ENCODE results near the gene HENMT1. TPM values are rescaled to one million over a fixed set of nuclear protein-coding genes. Genes with fewer than 3 reads are reported as not detected.
"Not testable (repeated sequence)": the region's sequence is repeated elsewhere in the genome, so short reads cannot be mapped to it uniquely, and the experiment has no call there.

Gene HENMT1
- total RNA-seq, 2 experiments from 2014 or later, result 6.3 to 8.2 TPM

GRCh38 chr1:108670131-108670773 lies 9.4 kb upstream of the HENMT1 start:
- Histone ChIP-seq H3K27me3 (ENCODE audit: control insufficient read depth in 1 of 2, insufficient read depth in 2 of 2, low read length in 2 of 2) (no peaks in the 10 kb centered on the region), H3K4me1 (ENCODE audit: insufficient read depth, low read length) (peaks cover 10% of the 10 kb centered on the region), H3K36me3 (ENCODE audit: insufficient read depth, low read length) (no peaks in the 10 kb centered on the region), H3K9me3 (ENCODE audit: control insufficient read depth in 1 of 2, insufficient read depth in 1 of 2, low read length in 2 of 2) (no peaks in the 10 kb centered on the region), H3K4me3 (ENCODE audit: low read length) (no peak overlapping the region), H3K27ac (ENCODE audit: low read depth in 1 of 2, low read length in 2 of 2) (no peak overlapping the region)
- Mint-ChIP-seq H3K4me1 (ENCODE audit: low read depth) (no peaks in the 10 kb centered on the region), H3K36me3 (ENCODE audit: low read depth) (no peaks in the 10 kb centered on the region), H3K27me3 (no peaks in the 10 kb centered on the region), H3K27ac (no peak overlapping the region), H3K9me3 (no peaks in the 10 kb centered on the region), H3K4me3 (no peak overlapping the region)
- intact Hi-C loops (cut with DNase I, micrococcal nuclease), result no loop called here
- TF ChIP-seq, protein P1, sequence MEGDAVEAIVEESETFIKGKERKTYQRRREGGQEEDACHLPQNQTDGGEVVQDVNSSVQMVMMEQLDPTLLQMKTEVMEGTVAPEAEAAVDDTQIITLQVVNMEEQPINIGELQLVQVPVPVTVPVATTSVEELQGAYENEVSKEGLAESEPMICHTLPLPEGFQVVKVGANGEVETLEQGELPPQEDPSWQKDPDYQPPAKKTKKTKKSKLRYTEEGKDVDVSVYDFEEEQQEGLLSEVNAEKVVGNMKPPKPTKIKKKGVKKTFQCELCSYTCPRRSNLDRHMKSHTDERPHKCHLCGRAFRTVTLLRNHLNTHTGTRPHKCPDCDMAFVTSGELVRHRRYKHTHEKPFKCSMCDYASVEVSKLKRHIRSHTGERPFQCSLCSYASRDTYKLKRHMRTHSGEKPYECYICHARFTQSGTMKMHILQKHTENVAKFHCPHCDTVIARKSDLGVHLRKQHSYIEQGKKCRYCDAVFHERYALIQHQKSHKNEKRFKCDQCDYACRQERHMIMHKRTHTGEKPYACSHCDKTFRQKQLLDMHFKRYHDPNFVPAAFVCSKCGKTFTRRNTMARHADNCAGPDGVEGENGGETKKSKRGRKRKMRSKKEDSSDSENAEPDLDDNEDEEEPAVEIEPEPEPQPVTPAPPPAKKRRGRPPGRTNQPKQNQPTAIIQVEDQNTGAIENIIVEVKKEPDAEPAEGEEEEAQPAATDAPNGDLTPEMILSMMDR (IDR thresholded peaks at IDR 0.05), result no peak
- no peak for DNase-seq
- no peak for ATAC-seq (ENCODE audit: poor library complexity)
- ChIA-PET POLR2A (interaction anchor here (1.5 to 2.2 kb wide), 2 partner anchors 9 to 22 kb away, joined by 4 to 11 read pairs; partner anchors contain the start of genes HENMT1 and PRPF38B), CTCF (no interaction called here)

GRCh38 chr1:108669679-108670078 lies 8.8 kb upstream of the HENMT1 start:
- ChIA-PET CTCF (interaction anchor here (0.7 kb wide), 1 partner anchor 22 kb away, joined by 4 read pairs; no protein-coding TSS in a partner anchor), POLR2A (interaction anchor here (1.2 to 2.2 kb wide), 3 partner anchors 9 to 23 kb away, joined by 4 to 11 read pairs (median 5); partner anchors contain the start of genes HENMT1 and PRPF38B)
- Histone ChIP-seq H3K4me1 (ENCODE audit: insufficient read depth, low read length) (peaks cover 10% of the 10 kb centered on the region), H3K27me3 (ENCODE audit: control insufficient read depth in 1 of 2, insufficient read depth in 2 of 2, low read length in 2 of 2) (no peaks in the 10 kb centered on the region), H3K4me3 (ENCODE audit: low read length) (no peak overlapping the region), H3K9me3 (ENCODE audit: control insufficient read depth in 1 of 2, insufficient read depth in 1 of 2, low read length in 2 of 2) (no peaks in the 10 kb centered on the region), H3K36me3 (ENCODE audit: insufficient read depth, low read length) (no peaks in the 10 kb centered on the region), H3K27ac (ENCODE audit: low read depth in 1 of 2, low read length in 2 of 2) (no peak overlapping the region)
- no peak overlapping the region for H3K4me3 Mint-ChIP-seq
- intact Hi-C loops (cut with DNase I, micrococcal nuclease), result no loop called here
- no peak overlapping the region for H3K27ac Mint-ChIP-seq
- DNase-seq (no peak), ATAC-seq (ENCODE audit: poor library complexity) (no peak)
- no peaks in the 10 kb centered on the region for H3K9me3 Mint-ChIP-seq
- no peaks in the 10 kb centered on the region for H3K27me3 Mint-ChIP-seq
- no peaks in the 10 kb centered on the region for H3K36me3 Mint-ChIP-seq (ENCODE audit: low read depth)
- no peaks in the 10 kb centered on the region for H3K4me1 Mint-ChIP-seq (ENCODE audit: low read depth)
- TF ChIP-seq, protein P1 (IDR thresholded peaks at IDR 0.05), result no peak

DNA sequence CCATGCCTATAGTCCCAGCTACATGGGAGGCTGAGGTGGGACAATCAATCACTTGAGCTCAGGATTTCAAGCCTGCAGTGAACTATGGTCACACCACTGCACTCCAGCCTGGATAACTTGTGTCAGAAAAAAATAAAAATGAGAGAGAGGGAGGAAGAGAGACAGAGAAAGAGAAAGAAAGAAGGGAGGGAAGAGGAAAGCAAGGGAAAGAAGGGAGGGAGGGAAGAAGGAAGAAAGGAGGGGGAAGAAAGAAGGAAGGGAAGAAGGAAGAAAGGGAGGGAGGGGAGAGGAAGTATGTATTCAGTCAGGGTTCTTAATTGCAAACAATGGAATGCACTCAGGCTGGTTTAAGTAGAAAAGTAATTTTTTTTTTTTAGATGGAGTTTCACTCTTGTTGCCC lies 7.9 kb upstream of the HENMT1 start:
- Histone ChIP-seq H3K4me3 (ENCODE audit: low read length) (no peak overlapping the region), H3K36me3 (ENCODE audit: insufficient read depth, low read length) (no peaks in the 10 kb centered on the region), H3K9me3 (ENCODE audit: control insufficient read depth in 1 of 2, insufficient read depth in 1 of 2, low read length in 2 of 2) (no peaks in the 10 kb centered on the region), H3K27me3 (ENCODE audit: control insufficient read depth in 1 of 2, insufficient read depth in 2 of 2, low read length in 2 of 2) (no peaks in the 10 kb centered on the region), H3K27ac (ENCODE audit: low read depth in 1 of 2, low read length in 2 of 2) (no peak overlapping the region), H3K4me1 (ENCODE audit: insufficient read depth, low read length) (peaks cover 10% of the 10 kb centered on the region)
- H3K9me3 Mint-ChIP-seq, result no peaks in the 10 kb centered on the region
- H3K4me1 Mint-ChIP-seq (ENCODE audit: low read depth), result no peaks in the 10 kb centered on the region
- DNase-seq, result no peak
- POLR2A ChIA-PET, result interaction anchor here (1.2 to 1.5 kb wide), 2 partner anchors 22 to 24 kb away, joined by 4 to 5 read pairs; partner anchors contain the start of gene PRPF38B
- no peak overlapping the region for H3K4me3 Mint-ChIP-seq
- TF ChIP-seq, protein P1 (IDR thresholded peaks at IDR 0.05), result no peak
- intact Hi-C loops (cut with DNase I, micrococcal nuclease), result no loop called here
- ATAC-seq (ENCODE audit: poor library complexity), result no peak
- H3K27ac Mint-ChIP-seq, result no peak overlapping the region
- CTCF ChIA-PET, result interaction anchor here (0.7 kb wide), 1 partner anchor 22 kb away, joined by 4 read pairs; no protein-coding TSS in a partner anchor
- no peaks in the 10 kb centered on the region for H3K27me3 Mint-ChIP-seq
- H3K36me3 Mint-ChIP-seq (ENCODE audit: low read depth), result no peaks in the 10 kb centered on the region

DNA sequence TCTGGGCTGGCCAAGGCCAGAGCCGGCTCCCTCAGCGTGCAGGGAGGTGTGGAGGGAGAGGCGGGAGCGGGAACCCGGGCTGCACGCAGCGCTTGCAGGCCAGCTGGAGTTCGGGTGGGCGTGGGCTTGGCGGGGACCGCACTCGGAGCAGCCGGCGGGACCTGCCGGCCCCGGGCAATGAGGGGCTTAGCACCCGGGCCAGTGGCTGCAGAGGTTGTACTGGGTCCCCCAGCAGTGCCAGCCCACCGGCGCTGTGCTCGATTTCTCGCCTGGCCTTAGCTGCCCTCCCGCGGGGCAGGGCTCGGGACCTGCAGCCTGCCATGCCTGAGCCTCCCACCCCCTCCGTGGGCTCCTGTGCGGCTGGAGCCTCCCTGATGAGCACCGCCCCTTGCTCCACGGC lies 6.5 kb upstream of the HENMT1 start:
- H3K9me3 ChIP-seq (ENCODE audit: control insufficient read depth in 1 of 2, insufficient read depth in 1 of 2, low read length in 2 of 2); H3K27me3 ChIP-seq (ENCODE audit: control insufficient read depth in 1 of 2, insufficient read depth in 2 of 2, low read length in 2 of 2); DNase-seq; H3K4me3 ChIP-seq (ENCODE audit: low read length); H3K36me3 Mint-ChIP-seq (ENCODE audit: low read depth); H3K9me3 Mint-ChIP-seq; intact Hi-C loops (cut with DNase I, micrococcal nuclease); H3K27me3 Mint-ChIP-seq; ATAC-seq (ENCODE audit: poor library complexity); H3K4me3 Mint-ChIP-seq; H3K27ac Mint-ChIP-seq; H3K36me3 ChIP-seq (ENCODE audit: insufficient read depth, low read length); H3K27ac ChIP-seq (ENCODE audit: low read depth in 1 of 2, low read length in 2 of 2): not testable (repeated sequence)
- H3K4me1 ChIP-seq (ENCODE audit: insufficient read depth, low read length), result peaks cover 10% of the 10 kb centered on the region
- CTCF ChIA-PET, result interaction anchor here (1.7 kb wide), 1 partner anchor 108 kb away, joined by 4 read pairs; the partner anchor contains the start of gene EEIG2
- H3K4me1 Mint-ChIP-seq (ENCODE audit: low read depth), result peaks cover 10% of the 10 kb centered on the region
- POLR2A ChIA-PET, result interaction anchor here (1.2 kb wide), 1 partner anchor 24 kb away, joined by 3 read pairs; the partner anchor contains the start of gene PRPF38B

Data from CD4-positive, alpha-beta T cell (primary cell).